OCI-LY1 (cell line): ENCODE measurements around the gene DAPL1.

Experiments used
- H2AFZ ChIP-seq: fragments of 200-600 bp; sonication (generic), shearing (Covaris generic); 2 replicates; pipeline ENCODE4 v1.6.0; 2014; ENCODE audit warnings: antibody characterized with exemption, mild to moderate bottlenecking, low read length
- H3F3A ChIP-seq: fragments of 200-600 bp; sonication (generic), shearing (Covaris generic); 2 replicates; pipeline ENCODE4 v1.6.0; 2014; ENCODE audit warnings: mild to moderate bottlenecking, antibody characterized with exemption, low read length, moderate library complexity; ENCODE audit not compliant: insufficient read depth
- H3K27ac ChIP-seq: fragments of 200-600 bp; sonication (generic); 2 replicates; pipeline ENCODE4 v1.5.1; 2014; ENCODE audit warnings: low read length, mixed run types, mild to moderate bottlenecking, low read depth; ENCODE audit not compliant: poor library complexity, severe bottlenecking
- H3K27me3 ChIP-seq: fragments of 200-600 bp; sonication (generic); 2 replicates; pipeline ENCODE4 v1.6.0; 2014; ENCODE audit warnings: antibody characterized with exemption, mild to moderate bottlenecking, low read length, moderate library complexity; ENCODE audit not compliant: insufficient read depth
- H3K36me3 ChIP-seq: fragments of 200-600 bp; sonication (generic); 2 replicates; pipeline ENCODE4 v1.6.1; 2014; ENCODE audit warnings: mild to moderate bottlenecking, antibody characterized with exemption, low read length, moderate library complexity, mixed read lengths; ENCODE audit not compliant: insufficient read depth
- H3K4me1 ChIP-seq: fragments of 200-600 bp; sonication (generic); 2 replicates; pipeline ENCODE4 v1.5.1; 2014; ENCODE audit warnings: mild to moderate bottlenecking, low read length, moderate library complexity; ENCODE audit not compliant: insufficient read depth, severe bottlenecking
- H3K4me2 ChIP-seq: fragments of 200-600 bp; sonication (generic), shearing (Covaris generic); 2 replicates; pipeline ENCODE4 v1.6.1; 2014; ENCODE audit warnings: low read length
- H3K4me3 ChIP-seq: fragments of 200-600 bp; sonication (generic); 2 replicates; pipeline ENCODE4 v1.5.1; 2014; ENCODE audit warnings: low read length, low read depth, mild to moderate bottlenecking, mixed read lengths; ENCODE audit not compliant: poor library complexity, severe bottlenecking
- H3K79me2 ChIP-seq: fragments of 200-600 bp; shearing (Covaris generic); 2 replicates; pipeline ENCODE4 v1.6.1; 2016; ENCODE audit warnings: mixed run types, low read length, mixed read lengths; ENCODE audit not compliant: insufficient read depth
- H3K9ac ChIP-seq: fragments of 200-600 bp; sonication (generic), shearing (Covaris generic); 2 replicates; pipeline ENCODE4 v1.6.1; 2014; ENCODE audit warnings: mild to moderate bottlenecking, low read length, mixed read lengths
- H3K9me2 ChIP-seq: fragments of 200-600 bp; sonication (generic), shearing (Covaris generic); 2 replicates; pipeline ENCODE4 v1.6.1; 2014; ENCODE audit warnings: low read depth, mild to moderate bottlenecking, low read length, mixed read lengths
- H3K9me3 ChIP-seq: fragments of 200-600 bp; shearing (Covaris generic); 2 replicates; pipeline ENCODE4 v1.6.1; 2014; ENCODE audit warnings: low read length, mixed read lengths
- H4K20me1 ChIP-seq: fragments of 200-600 bp; sonication (generic), shearing (Covaris generic); 2 replicates; pipeline ENCODE4 v1.6.0; 2016; ENCODE audit warnings: mild to moderate bottlenecking, low read length; ENCODE audit not compliant: insufficient read depth
- CTCF ChIP-seq: fragments of 200-600 bp; sonication (generic), shearing (Covaris generic); IDR thresholded peaks from 2 replicates; pipeline ENCODE4 v1.5.1; 2017; ENCODE audit warnings: mild to moderate bottlenecking, antibody characterized with exemption, low read length, moderate library complexity, mixed read lengths
- EZH2 ChIP-seq: fragments of 200-600 bp; sonication (generic), shearing (Covaris generic); IDR thresholded peaks from 2 replicates; pipeline ENCODE4 v1.8.0; 2017; ENCODE audit warnings: borderline replicate concordance, mixed run types, mild to moderate bottlenecking, antibody characterized with exemption, low read length, moderate library complexity, mixed read lengths

DAPL1 gene

GRCh38 chr2:158776231-158776630, 18.9 kb upstream of the DAPL1 start:
- H3K4me1 ChIP-seq: no peaks in the 10 kb centered on the region
- no peaks in the 10 kb centered on the region for H3F3A ChIP-seq
- H3K27ac ChIP-seq: no peak overlapping the region
- no peak overlapping the region for H2AFZ ChIP-seq
- no peak overlapping the region for H3K4me2 ChIP-seq
- no peaks in the 10 kb centered on the region for H4K20me1 ChIP-seq
- TF ChIP-seq CTCF (no peak), EZH2 (no peak)
- H3K36me3 ChIP-seq: no peaks in the 10 kb centered on the region
- no peaks in the 10 kb centered on the region for H3K9me3 ChIP-seq
- no peak overlapping the region for H3K4me3 ChIP-seq
- H3K9ac ChIP-seq: no peak overlapping the region
- H3K27me3 ChIP-seq: no peaks in the 10 kb centered on the region
- no peaks in the 10 kb centered on the region for H3K79me2 ChIP-seq
- no peaks in the 10 kb centered on the region for H3K9me2 ChIP-seq

DNA sequence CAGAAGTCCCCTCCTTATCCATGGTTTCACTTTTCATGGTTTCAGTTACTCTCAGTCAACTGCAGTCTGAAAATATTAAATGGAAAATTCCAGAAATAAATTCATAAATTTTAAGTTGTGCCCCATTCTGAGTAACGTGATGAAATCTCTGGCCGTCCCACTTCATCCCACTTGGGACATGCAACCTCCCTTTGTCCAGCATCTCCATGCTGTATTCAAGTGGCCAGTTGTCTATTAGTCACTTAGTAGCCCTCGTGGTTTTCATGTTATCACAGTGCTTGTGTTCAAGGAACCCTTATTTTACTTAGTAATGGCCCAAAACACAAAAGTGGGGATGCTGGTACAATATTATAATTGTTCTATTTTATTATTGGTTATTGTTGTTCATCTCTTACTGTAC, 18.0 kb upstream of the DAPL1 start:
- no peaks in the 10 kb centered on the region for H4K20me1 ChIP-seq
- no peaks in the 10 kb centered on the region for H3F3A ChIP-seq
- no peaks in the 10 kb centered on the region for H3K27me3 ChIP-seq
- H3K9me2 ChIP-seq: no peaks in the 10 kb centered on the region
- no peaks in the 10 kb centered on the region for H3K9me3 ChIP-seq
- H3K4me1 ChIP-seq: no peaks in the 10 kb centered on the region
- TF ChIP-seq CTCF (no peak), EZH2 (no peak)
- no peak overlapping the region for H3K4me3 ChIP-seq
- no peak overlapping the region for H2AFZ ChIP-seq
- H3K9ac ChIP-seq: no peak overlapping the region
- H3K79me2 ChIP-seq: no peaks in the 10 kb centered on the region
- H3K4me2 ChIP-seq: no peak overlapping the region
- no peaks in the 10 kb centered on the region for H3K36me3 ChIP-seq
- H3K27ac ChIP-seq: no peak overlapping the region

GRCh38 chr2:158778243-158778642, 16.9 kb upstream of the DAPL1 start:
- no peak overlapping the region for H3K9ac ChIP-seq
- no peaks in the 10 kb centered on the region for H3K36me3 ChIP-seq
- H3K79me2 ChIP-seq: no peaks in the 10 kb centered on the region
- H3F3A ChIP-seq: no peaks in the 10 kb centered on the region
- peaks cover 6% of the 10 kb centered on the region for H3K4me1 ChIP-seq
- TF ChIP-seq CTCF (no peak), EZH2 (no peak)
- no peaks in the 10 kb centered on the region for H3K9me3 ChIP-seq
- H4K20me1 ChIP-seq: no peaks in the 10 kb centered on the region
- H3K4me3 ChIP-seq: no peak overlapping the region
- H3K27me3 ChIP-seq: no peaks in the 10 kb centered on the region
- no peak overlapping the region for H2AFZ ChIP-seq
- no peak overlapping the region for H3K27ac ChIP-seq
- no peak overlapping the region for H3K4me2 ChIP-seq
- no peaks in the 10 kb centered on the region for H3K9me2 ChIP-seq
